ENCODE results near the gene PARD3.

Gene PARD3

GRCh38 chr10:34127676-34128075 is 687.4 kb downstream of the PARD3 start:
- DNase-seq, result no peak

GRCh38 chr10:34126371-34127151 is 688.5 kb downstream of the PARD3 start:
- DNase-seq, result no peak

- DNase-seq, result no peak
Measured at GRCh38 chr10:34125702-34126101, 689.4 kb downstream of the PARD3 start.

- DNase-seq, result no peak
Measured at GRCh38 chr10:34124522-34125035, 690.5 kb downstream of the PARD3 start.

GRCh38 chr10:34121781-34122622 is 693.1 kb downstream of the PARD3 start:
- no peak for DNase-seq

GRCh38 chr10:34121125-34121753 is 693.9 kb downstream of the PARD3 start:
- no peak for DNase-seq

GRCh38 chr10:34119456-34119855 is 695.6 kb downstream of the PARD3 start:
- no peak for DNase-seq

GRCh38 chr10:34116681-34117271 is 698.3 kb downstream of the PARD3 start:
- DNase-seq, result no peak

GRCh38 chr10:34116220-34116641 is 698.9 kb downstream of the PARD3 start:
- DNase-seq, result no peak

GRCh38 chr10:34114914-34115313 is 700.2 kb downstream of the PARD3 start:
- DNase-seq, result no peak

GRCh38 chr10:34113504-34114225 is 701.4 kb downstream of the PARD3 start:
- no peak for DNase-seq

- no peak for DNase-seq
Measured at GRCh38 chr10:34112171-34112782, 702.8 kb downstream of the PARD3 start.

- DNase-seq, result no peak
Measured at GRCh38 chr10:34111179-34111578, 703.9 kb downstream of the PARD3 start.

- DNase-seq, result no peak
Measured at GRCh38 chr10:34109952-34110702, 705.0 kb downstream of the PARD3 start.

GRCh38 chr10:34109495-34109894 is 705.6 kb downstream of the PARD3 start:
- DNase-seq, result no peak

- no peak for DNase-seq
Measured at GRCh38 chr10:34107626-34108516, 707.2 kb downstream of the PARD3 start.

- DNase-seq, result no peak
Measured at GRCh38 chr10:34106356-34106885, 708.7 kb downstream of the PARD3 start.

GRCh38 chr10:34104829-34105572 is 710.1 kb downstream of the PARD3 start:
- DNase-seq, result no peak

All from activated CD4-positive, alpha-beta T cell treated with anti-CD3 and anti-CD28 coated beads, Interleukin-2, amount 50 U/mL, for 1 hour (primary cell).